Mucosa of descending colon (tissue), 3 donors: ENCODE data around the gene LINC01488. TPM values are rescaled to one million over a fixed set of nuclear protein-coding genes. Genes with fewer than 3 reads are reported as not detected.

ENCODE experiments used
- ATAC-seq: fragments of 200-7000 bp; cut with Tn5 transposase; one replicate; pipeline ENCODE4 v1.9.1; 2020; ENCODE audit warnings: mild to moderate bottlenecking, moderate library complexity
- DNase-seq, 3 donors: peaks; one replicate each; pipeline ENCODE4 v3.0.0-alpha.2; 2020
- H3K36me3 ChIP-seq: fragments of 200-600 bp; one replicate; pipeline ENCODE4 v1.8.0; 2021; ENCODE audit warnings: low read depth, mild to moderate bottlenecking
- H3K4me1 ChIP-seq: fragments of 200-600 bp; one replicate; pipeline ENCODE4 v1.8.0; 2021; ENCODE audit warnings: low read depth, mild to moderate bottlenecking
- H3K4me3 ChIP-seq: fragments of 200-600 bp; one replicate; pipeline ENCODE4 v1.8.0; 2021; ENCODE audit warnings: mild to moderate bottlenecking
- H3K9me3 ChIP-seq: fragments of 200-600 bp; one replicate; pipeline ENCODE4 v1.8.0; 2021; ENCODE audit warnings: mild to moderate bottlenecking
- CTCF ChIP-seq: fragments of 200-600 bp; IDR thresholded peaks from one replicate; pipeline ENCODE4 v1.8.0; 2022; ENCODE audit warnings: antibody characterized with exemption, mild to moderate bottlenecking
- intact Hi-C, 2 donors: fragments of 100-400 bp; cut with DNase I in 1 of 2; cut with micrococcal nuclease in 1 of 2; formaldehyde crosslinking; loops; one replicate each; pipeline versions ENCODE4 v1.11.0 to v1.11.1; 2022; cut with DNase I, micrococcal nuclease
- total RNA-seq, 3 donors: library from RNA; stranded (reverse); fragmentation: NEBNext Ultra II Directional in 2 of 3; extraction: Animal tissue kit (Norgen Biotek cat#: 25700) in 2 of 3; gene quantifications; one replicate each; pipeline versions ENCODE4 v1.2.1 to v1.2.4, GENCODE V29; 2021 to 2023
- donor health status: DM: no; HTN: no; CAD: no; lungs with moderate emphysema.
- donor health status: DM: no; HTN: no; CAD: no.
- donor health status: DM: no; HTN: yes; CAD: no.

The LINC01488 gene
- total RNA-seq, 3 donors from 2014 or later = not detected

- H3K4me1 ChIP-seq = peaks cover 9% of the 10 kb centered on the region
These were observed 37.5 kb upstream of the LINC01488 start for GRCh38 chr11:69443968-69444364.

GRCh38 chr11:69444381-69445130 is 36.9 kb upstream of the LINC01488 start:
- peak; percentile 39 to 63 (median 47) for DNase-seq
- no peak overlapping the region for H3K4me3 ChIP-seq
- TF ChIP-seq CTCF = no peak
- intact Hi-C loops = no loop called here
- H3K9me3 ChIP-seq = no peaks in the 10 kb centered on the region
- peaks cover 9% of the 10 kb centered on the region for H3K4me1 ChIP-seq
- H3K36me3 ChIP-seq = no peaks in the 10 kb centered on the region
- ATAC-seq = peak; percentile 28

More at GRCh38 chr11:69443968-69444364, 37.5 kb upstream of the LINC01488 start:
- no peak for DNase-seq
- intact Hi-C loops = no loop called here
- ATAC-seq = no peak
- TF ChIP-seq CTCF = no peak
- Histone ChIP-seq H3K9me3 (no peaks in the 10 kb centered on the region), H3K4me3 (no peak overlapping the region), H3K36me3 (no peaks in the 10 kb centered on the region)

- H3K4me3 ChIP-seq = no peak overlapping the region
- peaks cover 9% of the 10 kb centered on the region for H3K4me1 ChIP-seq
- intact Hi-C loops = no loop called here
- peak in 1 of 3 donors; percentile 43 for DNase-seq
- no peaks in the 10 kb centered on the region for H3K36me3 ChIP-seq
- H3K9me3 ChIP-seq = no peaks in the 10 kb centered on the region
- ATAC-seq = no peak
- no peak for TF ChIP-seq CTCF
These were observed 36.4 kb upstream of the LINC01488 start for GRCh38 chr11:69445131-69445470.

GRCh38 chr11:69446108-69446507 is 35.4 kb upstream of the LINC01488 start:
- no peak for DNase-seq
- ATAC-seq = no peak
- Histone ChIP-seq H3K4me1 (peaks cover 9% of the 10 kb centered on the region), H3K36me3 (no peaks in the 10 kb centered on the region), H3K9me3 (no peaks in the 10 kb centered on the region), H3K4me3 (no peak overlapping the region)
- intact Hi-C loops = no loop called here
- no peak for TF ChIP-seq CTCF

DNA sequence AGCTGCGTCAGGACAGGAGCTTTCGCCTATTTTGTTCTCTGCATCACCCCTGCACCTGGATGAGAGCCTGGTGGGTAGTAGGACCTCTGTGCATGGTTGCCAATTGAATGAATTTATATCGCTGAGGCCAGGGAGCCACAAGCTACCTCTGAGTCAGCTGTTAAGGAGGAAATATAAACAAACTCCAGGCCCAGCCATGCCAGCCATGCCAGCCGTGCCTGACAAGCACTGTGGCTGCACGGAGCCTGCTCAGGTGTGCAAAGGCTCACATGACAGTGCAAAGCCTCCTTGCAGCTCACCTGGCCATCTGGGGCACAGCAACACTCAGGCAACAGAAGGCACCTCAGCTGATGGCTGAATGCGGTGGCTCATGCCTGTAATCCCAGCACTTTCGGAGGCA is 33.7 kb upstream of the LINC01488 start:
- TF ChIP-seq CTCF = no peak
- DNase-seq (peak in 2 of 3 donors; percentile 18 to 40), ATAC-seq (no peak)
- H3K9me3 ChIP-seq = no peaks in the 10 kb centered on the region
- no peaks in the 10 kb centered on the region for H3K36me3 ChIP-seq
- intact Hi-C loops = no loop called here
- H3K4me1 ChIP-seq = peaks cover 9% of the 10 kb centered on the region
- H3K4me3 ChIP-seq = no peak overlapping the region
